ENCODE measurements around the gene SLC38A8. TPM values are rescaled to one million over a fixed set of nuclear protein-coding genes. Genes with fewer than 3 reads are reported as not detected.

SLC38A8 gene
- total RNA-seq, 1 experiment from 2014 or later, result 0.35 TPM

GRCh38 chr16:83978401-83978904, 64.1 kb downstream of the SLC38A8 start:
- WGBS (ENCODE audit: extremely low coverage, insufficient read length, low lambda C conversion rate), result no CpG with 5 or more reads among the region's 5 CpGs
- no peak overlapping the region for H2BK5ac ChIP-seq (ENCODE audit: insufficient read length, low read length)
- H3K4ac ChIP-seq (ENCODE audit: low read depth, low read length), result no peak overlapping the region
- H3K79me1 ChIP-seq (ENCODE audit: insufficient read depth, low read depth, low read length, poor library complexity, severe bottlenecking), result no peaks in the 10 kb centered on the region
- H4K5ac ChIP-seq (ENCODE audit: insufficient read length, low read depth, low read length), result no peak overlapping the region
- TF ChIP-seq CTCF (conservative IDR thresholded peaks at IDR 0.05), result no peak
- no peak overlapping the region for H2BK20ac ChIP-seq (ENCODE audit: low read depth, low read length, poor library complexity, severe bottlenecking)
- H3K9me3 Mint-ChIP-seq, result peaks cover 20 to 21% of the 10 kb centered on the region in 2 experiments
- H2BK120ac ChIP-seq (ENCODE audit: low read depth, low read length, poor library complexity, severe bottlenecking), result no peak overlapping the region
- H3K9ac ChIP-seq (ENCODE audit: extremely low read depth, insufficient read length, low read length), result no peak overlapping the region
- no peaks in the 10 kb centered on the region for H3K23me2 ChIP-seq (ENCODE audit: insufficient read length, low read depth, low read length, poor library complexity, severe bottlenecking)
- H2BK12ac ChIP-seq (ENCODE audit: insufficient read length, low read depth, low read length), result no peak overlapping the region
- H4K20me1 ChIP-seq (ENCODE audit: control insufficient read depth, insufficient read depth, insufficient read length), result no peaks in the 10 kb centered on the region
- peaks cover 11% of the 10 kb centered on the region for H3K9me3 ChIP-seq (ENCODE audit: control insufficient read depth, low read depth, low read length)
- H3K27ac ChIP-seq (ENCODE audit: insufficient read length, low read depth, low read length), result no peak overlapping the region
- no peak overlapping the region for H3T11ph ChIP-seq (ENCODE audit: low read length)
- H3K4me3 Mint-ChIP-seq, result no peak overlapping the region
- H3K23ac ChIP-seq (ENCODE audit: insufficient read length, low read depth, low read length), result no peak overlapping the region
- H3K27me3 ChIP-seq (ENCODE audit: insufficient read depth, low read length), result no peaks in the 10 kb centered on the region
- H3K27ac Mint-ChIP-seq, result peak overlapping the region in 2 of 3 experiments; percentile 81 to 86; a peak in 2 of 7 replicates
- H3K79me2 ChIP-seq (ENCODE audit: insufficient read depth, low read length), result no peaks in the 10 kb centered on the region
- H4K8ac ChIP-seq (replicated peaks; ENCODE audit: insufficient read length, low read depth, low read length), result no peak overlapping the region
- H3K18ac ChIP-seq (ENCODE audit: insufficient read length, low read depth, low read length), result no peak overlapping the region
- H3K14ac ChIP-seq (ENCODE audit: insufficient read depth, low read length), result no peak overlapping the region
- H3K27me3 Mint-ChIP-seq (ENCODE audit: low read depth), result peaks cover 26% of the 10 kb centered on the region
- H3K4me1 ChIP-seq (ENCODE audit: insufficient read depth, low read length), result no peaks in the 10 kb centered on the region
- H3K56ac ChIP-seq (ENCODE audit: insufficient read length, low read depth, low read length), result no peak overlapping the region
- no peak for DNase-seq
- H3K36me3 Mint-ChIP-seq (ENCODE audit: insufficient read depth in 1 of 3, low read depth in 3 of 3), result peaks cover 21 to 40% (median 25%) of the 10 kb centered on the region in 3 experiments
- no peak overlapping the region for H2BK15ac ChIP-seq (ENCODE audit: low read depth, low read length)
- no peak overlapping the region for H2AFZ ChIP-seq (ENCODE audit: low read length)
- H3K4me1 Mint-ChIP-seq, result peaks cover 35 to 58% of the 10 kb centered on the region in 2 experiments
- H4K91ac ChIP-seq (ENCODE audit: insufficient read length, low read depth, low read length), result no peak overlapping the region
- H3K4me2 ChIP-seq (ENCODE audit: insufficient read depth, insufficient read length, low read length), result no peak overlapping the region
- no peak overlapping the region for H2AK5ac ChIP-seq (ENCODE audit: insufficient read length, low read length)
